Measurements from ENCODE around the gene IMPA2.
"Not testable (repeated sequence)": the region's sequence is repeated elsewhere in the genome, so short reads cannot be mapped to it uniquely, and the experiment has no call there.

IMPA2 gene

GRCh38 chr18:11981192-11981542 is at the start of gene IMPA2:
Gene IMPA2, plus strand, starts transcription at chr18:11981507. Its CDS starts 163 bp downstream, at chr18:11981670.
- DNase-seq: peak in 38 of 58 donors; percentile 52 to 96 (median 88)

DNA sequence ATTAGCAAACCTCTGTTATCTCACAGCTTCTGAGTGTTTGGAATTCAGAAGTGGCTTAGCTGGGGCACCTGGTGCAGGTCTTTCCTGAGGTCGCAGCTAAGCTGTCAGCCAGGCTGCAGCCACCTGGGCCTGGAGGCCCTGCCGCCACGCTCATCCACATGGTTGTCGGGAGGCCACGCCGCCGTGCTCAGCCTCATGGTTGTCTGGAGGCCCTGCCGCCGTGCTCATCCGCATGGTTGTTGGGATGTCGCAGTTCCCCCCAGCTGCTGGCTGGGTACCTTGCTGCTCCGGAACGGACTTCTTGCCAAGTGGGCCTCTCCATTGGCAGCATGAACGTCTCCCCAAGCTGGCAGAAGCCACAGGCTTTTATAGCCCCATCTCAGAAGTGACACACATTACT is 48.9 kb upstream of the IMPA2 start:
- no peak for DNase-seq

DNA sequence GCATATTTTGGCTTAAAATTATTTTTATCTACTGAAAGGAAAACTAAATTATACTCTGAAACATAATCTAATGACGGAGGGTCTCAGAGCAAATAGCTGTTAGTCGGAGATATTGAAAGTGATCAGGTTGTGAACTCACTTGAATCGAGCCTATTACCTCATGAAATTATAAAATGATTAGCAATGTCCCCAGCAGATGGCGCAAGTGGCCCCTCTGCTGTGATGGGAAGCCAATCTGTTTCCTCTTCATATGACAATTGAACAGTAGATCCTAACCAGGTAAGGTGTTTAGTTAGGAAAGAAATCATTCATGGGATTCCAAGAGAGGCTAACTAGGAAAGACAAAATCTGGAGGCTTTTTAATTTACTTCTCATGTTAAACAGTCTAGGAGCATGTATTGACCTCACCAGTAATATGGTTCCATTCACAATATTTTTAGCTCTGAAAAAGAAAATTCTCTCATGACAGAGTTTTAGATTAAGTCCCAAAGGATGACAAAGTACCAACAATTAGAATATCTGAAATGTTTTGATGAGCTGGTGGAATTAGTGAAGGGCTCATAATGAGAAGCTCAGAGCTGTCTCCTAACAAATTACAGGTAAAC is 43.3 kb upstream of the IMPA2 start:
- DNase-seq: peak in 46 of 58 donors; percentile 1 to 86 (median 28)

DNA sequence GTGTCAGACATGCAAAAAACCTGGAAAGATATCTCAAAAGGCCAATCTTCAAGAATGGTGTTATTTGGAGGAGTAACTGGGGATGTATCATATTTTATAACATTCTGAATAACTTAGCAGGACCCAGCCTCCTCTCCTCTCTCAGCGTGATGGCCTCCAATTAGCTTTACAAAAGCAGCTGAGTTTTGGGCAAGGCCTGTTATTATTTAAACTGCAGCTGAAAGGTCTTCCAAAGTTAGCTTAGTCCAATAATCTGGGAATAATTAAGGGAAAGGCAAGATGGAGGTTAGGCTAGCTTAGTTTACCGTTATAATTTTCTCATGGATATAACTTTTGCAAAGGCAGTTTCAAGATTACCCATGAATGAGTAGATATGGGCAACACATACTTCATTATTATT is 40.4 kb upstream of the IMPA2 start:
- DNase-seq: no peak

- no peak for DNase-seq
Measured at GRCh38 chr18:11943551-11943950, 37.8 kb upstream of the IMPA2 start.

- DNase-seq: no peak
Measured at GRCh38 chr18:11944252-11944651, 37.1 kb upstream of the IMPA2 start.

GRCh38 chr18:11944786-11945185 is 36.5 kb upstream of the IMPA2 start:
- no peak for DNase-seq

DNA sequence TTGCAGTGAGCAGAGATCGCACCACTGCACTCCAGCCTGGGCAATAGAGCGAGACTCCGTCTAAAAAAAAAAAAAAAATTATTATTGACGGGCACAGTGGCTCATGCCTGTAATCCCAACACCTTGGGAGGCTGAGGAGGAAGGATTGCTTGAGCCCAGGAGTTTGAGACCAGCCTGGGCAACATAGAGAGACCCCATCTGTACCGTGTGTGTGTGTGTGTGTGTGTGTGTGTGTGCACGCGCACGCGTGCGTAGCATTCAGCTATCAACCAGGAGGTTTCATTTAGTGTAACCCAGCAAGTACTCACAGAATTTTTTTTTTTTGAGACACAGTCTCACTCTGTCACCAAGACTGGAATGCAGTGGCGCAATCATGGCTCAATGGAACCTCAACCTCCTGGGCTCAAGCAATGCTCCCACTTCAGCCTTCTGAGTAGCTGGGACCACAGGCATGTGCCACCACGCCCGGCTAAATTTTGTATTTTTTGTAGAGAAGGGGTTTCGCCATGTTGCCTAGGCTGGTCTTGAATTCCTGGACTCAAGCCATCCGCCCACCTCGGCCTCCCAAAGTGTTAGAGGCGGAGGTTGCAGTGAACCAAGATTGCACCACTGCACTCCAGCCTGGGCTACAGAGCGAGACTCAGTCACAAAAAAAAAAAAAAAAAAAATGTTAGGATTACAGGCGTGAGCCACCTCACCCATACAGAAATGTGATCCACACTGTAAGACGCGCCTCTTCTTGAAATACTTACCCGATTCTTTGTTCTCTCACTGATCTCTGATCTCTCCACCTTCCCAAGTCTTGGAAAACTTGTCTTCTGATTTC is 35.3 kb upstream of the IMPA2 start:
- not testable (repeated sequence) for DNase-seq

DNA sequence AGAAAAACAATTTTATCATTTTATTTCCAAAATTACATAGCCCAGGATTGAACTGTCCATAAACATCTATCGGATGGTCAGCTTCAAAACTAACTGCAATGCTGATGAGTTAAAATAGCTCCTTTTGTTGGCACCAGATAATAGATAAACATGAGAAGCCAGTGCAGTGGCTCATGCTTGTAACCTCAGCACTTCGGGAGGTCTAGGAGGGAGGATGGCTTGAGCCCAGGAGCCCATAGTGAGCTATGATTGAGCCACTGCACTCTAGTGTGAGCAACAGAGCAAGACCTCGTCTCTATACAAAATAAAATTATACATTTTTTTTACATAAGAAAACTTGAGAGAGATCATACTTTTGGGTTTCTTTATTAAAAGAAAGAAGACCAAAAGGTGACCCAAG is 34.6 kb upstream of the IMPA2 start:
- no peak for DNase-seq

DNA sequence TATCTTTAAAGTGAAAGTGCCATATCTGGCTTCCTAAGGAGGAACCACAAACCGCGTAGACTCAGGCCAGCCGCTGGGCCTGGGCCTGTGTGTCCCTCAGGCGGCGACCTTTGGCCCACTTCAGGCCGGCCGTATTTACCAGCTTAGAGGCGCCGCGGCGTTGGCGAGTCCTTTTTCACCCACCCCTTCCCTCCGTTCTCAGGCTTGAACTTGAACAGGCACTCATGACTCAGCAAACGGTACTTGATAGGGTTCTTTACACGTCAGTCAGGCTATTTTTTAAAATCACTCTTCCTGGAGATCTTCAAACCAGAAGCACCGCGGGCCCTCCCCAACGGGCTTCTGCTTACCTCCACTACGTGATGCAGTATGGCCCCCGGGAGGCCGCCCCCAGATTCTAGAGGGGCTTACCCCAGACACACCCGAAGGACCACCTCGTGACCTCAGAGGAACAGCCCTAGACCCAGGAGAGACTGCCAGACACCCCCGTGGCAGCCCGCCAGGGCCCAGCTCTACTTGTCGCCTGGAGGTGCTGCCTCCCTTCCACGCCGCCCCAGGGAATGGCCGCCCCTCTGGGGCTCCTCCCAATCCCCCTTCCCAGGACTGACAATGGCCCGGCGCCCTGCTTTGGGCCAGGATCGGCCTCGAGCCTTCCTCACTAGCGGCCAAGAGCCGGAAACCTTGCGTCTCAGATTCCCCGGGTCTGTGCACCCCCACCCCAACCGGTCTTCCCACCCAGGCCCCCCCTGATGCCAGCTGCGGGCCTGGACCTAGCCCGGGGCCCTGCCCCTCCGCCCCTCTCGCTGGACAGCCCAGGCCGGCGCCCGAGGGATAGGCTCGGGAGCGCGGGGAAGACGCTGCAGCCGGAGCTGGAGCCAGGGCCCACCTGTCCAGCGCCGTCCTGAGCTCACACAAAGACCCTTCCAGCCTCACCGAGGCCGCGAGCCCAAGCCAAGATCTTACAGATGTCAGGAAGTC is 33.8 kb upstream of the IMPA2 start:
- DNase-seq: peak; percentile 14 to 90 (median 75)

DNA sequence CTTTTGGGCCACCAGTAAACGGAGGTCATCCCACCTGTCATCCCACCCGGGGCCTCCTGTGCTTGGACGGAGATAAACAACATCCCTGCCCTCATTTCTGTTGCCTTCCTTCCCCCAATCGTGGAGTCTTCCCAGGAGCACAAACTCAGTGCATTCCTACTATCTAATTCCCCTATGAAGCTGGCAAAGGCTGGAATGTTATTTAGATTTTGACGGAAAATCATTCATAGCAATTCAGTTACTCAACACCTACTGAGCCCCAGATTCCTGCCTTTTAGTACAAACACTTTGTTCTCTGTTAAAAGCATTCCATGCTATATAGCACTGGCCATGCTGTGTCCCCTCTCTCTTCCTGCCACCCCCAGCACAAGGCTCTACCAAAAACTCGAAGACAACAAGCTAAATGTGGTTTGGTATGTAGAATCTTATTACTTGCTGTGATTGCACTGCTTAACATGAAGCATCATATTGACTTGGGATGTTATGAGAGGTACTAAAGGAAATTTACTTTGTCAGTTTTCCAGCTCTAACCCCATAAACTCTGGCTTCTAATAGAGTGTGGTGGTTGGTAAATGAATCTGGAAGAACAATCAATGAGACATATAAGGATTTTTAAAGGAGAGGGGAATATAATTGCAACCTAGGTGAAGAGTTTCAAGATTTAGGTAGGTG is 32.3 kb upstream of the IMPA2 start:
- DNase-seq: no peak

DNA sequence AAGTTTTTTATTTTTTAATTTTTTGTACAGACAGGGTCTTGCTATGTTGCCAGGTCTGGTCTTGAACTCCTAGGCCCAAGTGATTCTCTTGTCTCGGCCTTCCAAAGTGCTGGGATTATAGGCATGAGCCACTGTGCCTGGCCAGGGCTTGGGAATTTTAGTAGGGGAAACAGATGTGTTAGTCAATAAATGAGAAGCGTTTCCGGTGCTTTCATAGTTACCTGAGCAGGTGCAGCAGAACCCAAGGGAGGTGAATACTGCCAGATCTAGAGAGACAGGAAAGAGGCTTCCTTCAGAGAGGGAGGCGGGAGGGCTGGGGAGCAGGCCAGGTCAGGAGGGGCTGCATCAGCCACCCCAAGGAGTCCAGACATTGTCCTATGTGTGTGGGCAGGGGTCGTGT is 30.5 kb upstream of the IMPA2 start:
- DNase-seq: no peak

- no peak for DNase-seq
Measured at GRCh38 chr18:11951390-11951851, 29.9 kb upstream of the IMPA2 start.

DNA sequence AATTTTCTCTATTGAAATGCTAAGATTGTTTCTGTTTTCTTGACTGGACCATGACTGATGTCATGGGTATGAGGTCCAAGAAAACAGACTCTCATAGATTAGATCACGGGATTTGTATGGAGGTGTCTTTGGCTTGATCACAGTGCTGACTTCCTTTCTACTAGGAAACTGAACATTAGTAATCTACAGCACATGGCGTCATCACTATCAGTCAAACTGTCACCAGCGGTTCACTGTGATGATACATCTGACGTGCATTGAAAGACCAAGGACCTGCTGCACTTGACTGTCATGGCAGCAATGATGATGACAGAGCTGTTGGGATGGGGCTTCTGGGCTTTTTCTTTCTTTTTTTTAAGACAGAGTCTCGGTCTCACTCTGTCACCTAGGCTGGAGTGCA is 28.2 kb upstream of the IMPA2 start:
- no peak for DNase-seq

DNA sequence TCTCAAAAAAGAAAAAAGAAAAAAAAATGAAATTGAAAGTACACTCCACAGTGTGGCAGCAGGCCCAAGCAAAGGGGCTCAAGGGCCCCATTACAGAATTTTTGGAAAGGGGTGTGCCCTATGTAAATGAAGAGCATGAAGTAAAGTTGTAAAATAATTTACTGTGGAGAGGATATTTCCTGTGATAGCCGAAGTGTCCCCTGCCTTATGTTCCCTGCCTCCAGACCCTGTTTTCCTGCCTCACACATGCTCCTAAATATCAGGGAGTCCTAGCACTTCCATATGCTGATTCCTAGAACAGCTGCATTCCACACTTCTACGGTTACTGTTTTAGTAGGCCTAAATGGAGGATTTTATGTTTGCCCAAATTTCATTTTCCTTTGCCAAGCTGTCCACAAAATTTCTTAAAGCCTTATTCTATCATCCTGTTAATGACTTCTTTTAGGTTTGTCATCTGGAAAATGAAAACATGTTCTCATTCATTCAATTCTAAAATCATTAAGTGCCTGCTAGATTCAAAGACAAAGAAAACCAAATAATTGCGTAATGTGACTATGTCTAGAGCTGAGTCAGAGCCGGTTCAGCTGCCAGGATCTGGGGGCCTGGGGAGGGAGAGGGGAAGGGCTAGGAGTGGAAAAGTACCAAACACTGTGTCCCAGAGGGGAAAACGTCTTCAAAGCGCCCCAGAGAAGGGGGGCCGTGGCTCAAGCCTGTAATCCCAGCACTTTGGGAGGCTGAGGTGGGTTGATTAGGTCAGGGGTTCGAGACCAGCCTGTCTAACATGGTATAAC is 25.9 kb upstream of the IMPA2 start:
- peak in 47 of 58 donors; percentile 3 to 74 (median 33) for DNase-seq

GRCh38 chr18:11956371-11957308 is 24.7 kb upstream of the IMPA2 start:
- no peak for DNase-seq

GRCh38 chr18:11957636-11958035 is 23.7 kb upstream of the IMPA2 start:
- no peak for DNase-seq

GRCh38 chr18:11959651-11960050 is 21.7 kb upstream of the IMPA2 start:
- DNase-seq: not testable (repeated sequence)

All from anterior cingulate cortex (tissue), 58 donors.